Small intestine (tissue), 7 donors: Measurements from ENCODE around the gene MBOAT7. TPM values are rescaled to one million over a fixed set of nuclear protein-coding genes. Genes with fewer than 3 reads are reported as not detected.

Source experiments
- DNase-seq, 2 donors: peaks; one replicate each; pipeline versions ENCODE4 v3.0.0 to v3.0.0-alpha.2; 2013
- FAIRE-seq: peaks from 2 replicates; lab custom pipeline; 2012; peaks lifted over from hg19 to GRCh38; lab: Jason Lieb, UNC
- H3K27ac ChIP-seq, 3 donors: one replicate each; pipeline ENCODE4 v1.5.1; 2013; ENCODE audit warnings: low read length in 2 of 3, mild to moderate bottlenecking in 2 of 3, control low read depth in 1 of 3, inconsistent platforms in 1 of 3, low read depth in 1 of 3, moderate library complexity in 1 of 3
- H3K27me3 ChIP-seq, 3 donors: one replicate each; pipeline ENCODE4 v1.6.1; 2013; ENCODE audit warnings: low read length in 3 of 3, inconsistent platforms in 1 of 3; ENCODE audit not compliant: control insufficient read depth in 3 of 3, insufficient read depth in 3 of 3
- H3K36me3 ChIP-seq, 3 donors: one replicate each; pipeline ENCODE4 v1.6.1; 2013; ENCODE audit warnings: low read length in 3 of 3, inconsistent platforms in 1 of 3, low read depth in 1 of 3, mild to moderate bottlenecking in 1 of 3, moderate library complexity in 1 of 3; ENCODE audit not compliant: control insufficient read depth in 3 of 3, insufficient read depth in 2 of 3
- H3K4me1 ChIP-seq, 3 donors: one replicate each; pipeline ENCODE4 v1.6.1; 2013; ENCODE audit warnings: low read length in 2 of 3, inconsistent platforms in 1 of 3, low read depth in 1 of 3, mild to moderate bottlenecking in 1 of 3, moderate library complexity in 1 of 3; ENCODE audit not compliant: control insufficient read depth in 3 of 3, insufficient read depth in 2 of 3
- H3K4me3 ChIP-seq, 3 donors: one replicate each; pipeline ENCODE4 v1.5.1; 2013; ENCODE audit warnings: low read length in 3 of 3, control low read depth in 1 of 3, inconsistent platforms in 1 of 3, low read depth in 1 of 3, mild to moderate bottlenecking in 1 of 3, moderate library complexity in 1 of 3
- H3K9me3 ChIP-seq, 2 donors: one replicate each; pipeline ENCODE4 v1.6.1; 2013; ENCODE audit warnings: low read depth in 1 of 2, low read length in 1 of 2; ENCODE audit not compliant: control insufficient read depth in 2 of 2, insufficient read depth in 1 of 2
- WGBS, 3 donors: extraction: QIAGEN DNeasy Blood & Tissue Kit; methylation state at CpG; one replicate each; pipeline ENCODE4 v1.1.7; 2013; 5-methylcytosine and 5-hydroxymethylcytosine counted together
- polyA plus RNA-seq, 4 donors: library from polyadenylated mRNA; stranded (reverse) in 3 of 4; unstranded in 1 of 4; fragments of 200-250 nt in 3 of 4; fragments of 120-200 nt in 1 of 4; gene quantifications; one replicate each; pipeline versions ENCODE4 v1.2.1 to v1.2.3, GENCODE V29; 2013
- donor health status: healthy with polysubstance abuse.
- donor health status: control.
- donor health status: control.
- donor health status: Bipolar disorder and iron deficiency.
- donor health status: healthy.

The MBOAT7 gene
- polyA plus RNA-seq, 4 donors, result 47.8 to 118 (median 54.7) TPM

- Histone ChIP-seq H3K36me3 (peaks cover 39 to 94% (median 45%) of the 10 kb centered on the region in 3 donors), H3K9me3 (no peaks in the 10 kb centered on the region), H3K27me3 (no peaks in the 10 kb centered on the region), H3K4me3 (no peak overlapping the region), H3K4me1 (no peaks in the 10 kb centered on the region), H3K27ac (no peak overlapping the region)
- no peak for FAIRE-seq
- 90 to 99% (median 95%) methylated on average over 25 of the region's 25 CpGs for WGBS, 3 donors
- no peak for DNase-seq
These were observed 36.4 kb downstream of the MBOAT7 start for GRCh38 chr19:54152878-54153524.

- H3K27me3 ChIP-seq, result no peaks in the 10 kb centered on the region
- no peak overlapping the region for H3K27ac ChIP-seq
- 90 to 93% (median 92%) methylated on average over 11 to 12 of the region's 12 CpGs for WGBS, 3 donors
- H3K9me3 ChIP-seq, result no peaks in the 10 kb centered on the region
- H3K36me3 ChIP-seq, result peaks cover 44 to 93% (median 46%) of the 10 kb centered on the region in 3 donors
- DNase-seq (no peak), FAIRE-seq (no peak)
- no peaks in the 10 kb centered on the region for H3K4me1 ChIP-seq
- H3K4me3 ChIP-seq, result no peak overlapping the region
These were observed 37.1 kb downstream of the MBOAT7 start for GRCh38 chr19:54152267-54152666.

GRCh38 chr19:54151362-54152035 lies 37.9 kb downstream of the MBOAT7 start:
- FAIRE-seq (no peak), DNase-seq (no peak)
- H3K27ac ChIP-seq, result no peak overlapping the region
- no peak overlapping the region for H3K4me3 ChIP-seq
- H3K27me3 ChIP-seq, result no peaks in the 10 kb centered on the region
- H3K4me1 ChIP-seq, result no peaks in the 10 kb centered on the region
- no peaks in the 10 kb centered on the region for H3K9me3 ChIP-seq
- 84 to 88% (median 86%) methylated on average over 23 of the region's 23 CpGs for WGBS, 3 donors
- peaks cover 45 to 93% (median 49%) of the 10 kb centered on the region in 3 donors for H3K36me3 ChIP-seq

GRCh38 chr19:54149021-54149812 lies 40.2 kb downstream of the MBOAT7 start:
- no peak overlapping the region for H3K27ac ChIP-seq
- H3K4me3 ChIP-seq, result no peak overlapping the region
- no peaks in the 10 kb centered on the region for H3K4me1 ChIP-seq
- FAIRE-seq (no peak), DNase-seq (no peak)
- no peaks in the 10 kb centered on the region for H3K27me3 ChIP-seq
- peaks cover 40 to 98% (median 53%) of the 10 kb centered on the region in 3 donors for H3K36me3 ChIP-seq
- H3K9me3 ChIP-seq, result no peaks in the 10 kb centered on the region
- 83 to 84% (median 84%) methylated on average over 12 of the region's 12 CpGs for WGBS, 3 donors

- Histone ChIP-seq H3K4me1 (no peaks in the 10 kb centered on the region), H3K9me3 (no peaks in the 10 kb centered on the region), H3K36me3 (peaks cover 41 to 98% (median 53%) of the 10 kb centered on the region in 3 donors), H3K27ac (no peak overlapping the region), H3K27me3 (no peaks in the 10 kb centered on the region), H3K4me3 (no peak overlapping the region)
- DNase-seq (no peak), FAIRE-seq (no peak)
- WGBS, 3 donors, result 82 to 96% (median 94%) methylated on average over 17 to 19 of the region's 19 CpGs
These were observed 41.2 kb downstream of the MBOAT7 start for GRCh38 chr19:54148158-54148557.

- WGBS, 3 donors, result 77 to 94% (median 88%) methylated on average over 3 of the region's 3 CpGs
- H3K4me1 ChIP-seq, result no peaks in the 10 kb centered on the region
- H3K4me3 ChIP-seq, result no peak overlapping the region
- H3K27ac ChIP-seq, result no peak overlapping the region
- H3K27me3 ChIP-seq, result no peaks in the 10 kb centered on the region
- FAIRE-seq, result no peak
- no peaks in the 10 kb centered on the region for H3K9me3 ChIP-seq
- peaks cover 37 to 98% (median 56%) of the 10 kb centered on the region in 3 donors for H3K36me3 ChIP-seq
- DNase-seq, result no peak
These were observed 41.7 kb downstream of the MBOAT7 start for GRCh38 chr19:54147676-54148075.

- Histone ChIP-seq H3K27me3 (no peaks in the 10 kb centered on the region), H3K4me3 (no peak overlapping the region), H3K27ac (no peak overlapping the region), H3K9me3 (no peaks in the 10 kb centered on the region), H3K36me3 (peaks cover 30 to 93% (median 52%) of the 10 kb centered on the region in 3 donors), H3K4me1 (peaks cover 0 to 10% (median 0%) of the 10 kb centered on the region in 3 donors)
- DNase-seq, result no peak
- WGBS, 3 donors, result 92% methylated on average over 28 of the region's 28 CpGs
- no peak for FAIRE-seq
These were observed 43.7 kb downstream of the MBOAT7 start for GRCh38 chr19:54145541-54146158.
